Right cardiac atrium (tissue), 5 donors: ENCODE measurements around the gene TRIM27. TPM values are rescaled to one million over a fixed set of nuclear protein-coding genes. Genes with fewer than 3 reads are reported as not detected.

Experiments used
- ATAC-seq, 2 donors: fragments of 200-7000 bp; cut with Tn5 transposase; one replicate each; pipeline versions ENCODE4 v1.8.0 to v1.9.1; 2020; ENCODE audit warnings: moderate library complexity in 2 of 2, mild to moderate bottlenecking in 1 of 2
- DNase-seq, 3 donors: peaks; one replicate each; pipeline ENCODE4 v3.0.0-alpha.2; 2020
- H3K27ac ChIP-seq: one replicate; pipeline ENCODE4 v1.5.1; 2013; ENCODE audit warnings: mild to moderate bottlenecking, low read length, control low read depth, moderate library complexity
- H3K27me3 ChIP-seq: one replicate; pipeline ENCODE4 v1.6.1; 2013; ENCODE audit not compliant: control insufficient read depth, insufficient read depth
- H3K4me1 ChIP-seq: one replicate; pipeline ENCODE4 v1.6.1; 2013; ENCODE audit warnings: low read length; ENCODE audit not compliant: control insufficient read depth, insufficient read depth
- H3K4me3 ChIP-seq: one replicate; pipeline ENCODE4 v1.5.1; 2013; ENCODE audit warnings: low read length, control low read depth
- H3K9me3 ChIP-seq: one replicate; pipeline ENCODE4 v1.6.1; 2013; ENCODE audit warnings: low read length; ENCODE audit not compliant: control insufficient read depth
- WGBS: extraction: QIAGEN DNeasy Blood & Tissue Kit; methylation state at CpG from one replicate; pipeline ENCODE4 v1.1.7; 2013; 5-methylcytosine and 5-hydroxymethylcytosine counted together
- intact Hi-C, 4 donors: fragments of 100-400 bp; cut with DNase I; formaldehyde crosslinking; loops; one replicate each; pipeline versions ENCODE4 v1.11.0 to v1.14.0; 2022 to 2023
- polyA plus RNA-seq: library from polyadenylated mRNA; stranded (reverse); fragments of 200-250 nt; gene quantifications from one replicate; pipeline ENCODE4 v1.2.3, GENCODE V29; 2013
- total RNA-seq, 4 donors: library from RNA; stranded (reverse); fragmentation: NEBNext Ultra II Directional; extraction: Animal tissue kit (Norgen Biotek cat#: 25700); gene quantifications; one replicate each; pipeline ENCODE4 v1.2.1, GENCODE V29; 2021
- donor health status: healthy with polysubstance abuse.
- donor health status: DM: no; HTN: yes; CAD: no.
- donor health status: DM: no; HTN: no; CAD: no.
- donor health status: DM: no; HTN: yes; CAD: no; lungs with severe emphysema.
- donor health status: DM: yes; HTN: yes; CAD: no.

Gene TRIM27
- total and polyA plus RNA-seq, 5 donors, result 16.8 to 23.1 (median 21.2) TPM

GRCh38 chr6:28922004-28922820 is 1.6 kb downstream of the TRIM27 start:
- peak overlapping the region; percentile 50 for H3K4me3 ChIP-seq
- DNase-seq (no peak), ATAC-seq (no peak)
- H3K9me3 ChIP-seq, result no peaks in the 10 kb centered on the region
- no peaks in the 10 kb centered on the region for H3K27me3 ChIP-seq
- WGBS, result 45% methylated on average over 10 of the region's 10 CpGs
- intact Hi-C loops, result loop anchor here in 2 of 4 donors (5.0 to 10.0 kb wide), 3 partner anchors 65 to 1447 kb away; partner anchors contain the start of gene ZNF184 (in 1 of the 2)
- H3K4me1 ChIP-seq, result peaks cover 2% of the 10 kb centered on the region
- peak overlapping the region; percentile 93 for H3K27ac ChIP-seq

GRCh38 chr6:28920281-28920680 is 3.5 kb downstream of the TRIM27 start:
- no peak overlapping the region for H3K27ac ChIP-seq
- no peaks in the 10 kb centered on the region for H3K27me3 ChIP-seq
- DNase-seq (no peak), ATAC-seq (no peak)
- peaks cover 2% of the 10 kb centered on the region for H3K4me1 ChIP-seq
- 100% methylated on average over 1 of the region's 1 CpG for WGBS
- intact Hi-C loops, result loop anchor here in 2 of 4 donors (5.0 to 10.0 kb wide), 3 partner anchors 67 to 1445 kb away; partner anchors contain the start of gene ZNF184 (in 1 of the 2)
- H3K9me3 ChIP-seq, result no peaks in the 10 kb centered on the region
- no peak overlapping the region for H3K4me3 ChIP-seq

GRCh38 chr6:28914941-28915340 is 8.8 kb downstream of the TRIM27 start:
- H3K27ac ChIP-seq, result no peak overlapping the region
- H3K9me3 ChIP-seq, result no peaks in the 10 kb centered on the region
- H3K4me1 ChIP-seq, result no peaks in the 10 kb centered on the region
- H3K4me3 ChIP-seq, result no peak overlapping the region
- DNase-seq (no peak), ATAC-seq (no peak)
- intact Hi-C loops, result no loop called here
- no peaks in the 10 kb centered on the region for H3K27me3 ChIP-seq
- WGBS, result 85% methylated on average over 2 of the region's 2 CpGs

GRCh38 chr6:28910901-28911690 is 12.7 kb downstream of the TRIM27 start:
- intact Hi-C loops, result no loop called here
- Histone ChIP-seq H3K4me1 (no peaks in the 10 kb centered on the region), H3K27me3 (no peaks in the 10 kb centered on the region), H3K4me3 (no peak overlapping the region), H3K9me3 (no peaks in the 10 kb centered on the region), H3K27ac (no peak overlapping the region)
- DNase-seq, result no peak
- ATAC-seq, result no peak
- 70% methylated on average over 3 of the region's 3 CpGs for WGBS

- no peak overlapping the region for H3K27ac ChIP-seq
- no peaks in the 10 kb centered on the region for H3K4me1 ChIP-seq
- no peak for DNase-seq
- 77% methylated on average over 3 of the region's 3 CpGs for WGBS
- intact Hi-C loops, result no loop called here
- no peak for ATAC-seq
- H3K27me3 ChIP-seq, result no peaks in the 10 kb centered on the region
- no peak overlapping the region for H3K4me3 ChIP-seq
- H3K9me3 ChIP-seq, result no peaks in the 10 kb centered on the region
Observed at GRCh38 chr6:28907394-28907793, 16.4 kb downstream of the TRIM27 start.

GRCh38 chr6:28906669-28907068 is 17.1 kb downstream of the TRIM27 start:
- H3K27me3 ChIP-seq, result no peaks in the 10 kb centered on the region
- intact Hi-C loops, result no loop called here
- no peak overlapping the region for H3K27ac ChIP-seq
- ATAC-seq (peak in 1 of 2 donors; percentile 28), DNase-seq (no peak)
- no peaks in the 10 kb centered on the region for H3K4me1 ChIP-seq
- no peaks in the 10 kb centered on the region for H3K9me3 ChIP-seq
- 89% methylated on average over 4 of the region's 4 CpGs for WGBS
- no peak overlapping the region for H3K4me3 ChIP-seq

- Histone ChIP-seq H3K9me3 (no peaks in the 10 kb centered on the region), H3K4me3 (no peak overlapping the region), H3K27ac (no peak overlapping the region), H3K4me1 (no peaks in the 10 kb centered on the region), H3K27me3 (no peaks in the 10 kb centered on the region)
- ATAC-seq, result no peak
- 95% methylated on average over 5 of the region's 5 CpGs for WGBS
- intact Hi-C loops, result no loop called here
- DNase-seq, result no peak
Observed at GRCh38 chr6:28903686-28904085, 20.1 kb downstream of the TRIM27 start.

GRCh38 chr6:28901831-28902230 is 22.0 kb downstream of the TRIM27 start:
- intact Hi-C loops, result no loop called here
- Histone ChIP-seq H3K4me3 (no peak overlapping the region), H3K27ac (no peak overlapping the region), H3K9me3 (no peaks in the 10 kb centered on the region), H3K27me3 (no peaks in the 10 kb centered on the region), H3K4me1 (no peaks in the 10 kb centered on the region)
- DNase-seq (no peak), ATAC-seq (no peak)

GRCh38 chr6:28900577-28901256 is 23.1 kb downstream of the TRIM27 start:
- intact Hi-C loops, result no loop called here
- WGBS, result 73% methylated on average over 5 of the region's 5 CpGs
- no peak overlapping the region for H3K27ac ChIP-seq
- no peak overlapping the region for H3K4me3 ChIP-seq
- DNase-seq, result no peak
- ATAC-seq, result no peak
- no peaks in the 10 kb centered on the region for H3K27me3 ChIP-seq
- H3K9me3 ChIP-seq, result no peaks in the 10 kb centered on the region
- no peaks in the 10 kb centered on the region for H3K4me1 ChIP-seq

- ATAC-seq, result no peak
- Histone ChIP-seq H3K4me3 (no peak overlapping the region), H3K27ac (no peak overlapping the region), H3K27me3 (no peaks in the 10 kb centered on the region), H3K4me1 (no peaks in the 10 kb centered on the region), H3K9me3 (no peaks in the 10 kb centered on the region)
- intact Hi-C loops, result no loop called here
- DNase-seq, result no peak
- 67% methylated on average over 2 of the region's 2 CpGs for WGBS
Observed at GRCh38 chr6:28898710-28898965, 25.1 kb downstream of the TRIM27 start.

- ATAC-seq (no peak), DNase-seq (no peak)
- intact Hi-C loops, result no loop called here
Observed at GRCh38 chr6:28897369-28897745, 26.4 kb downstream of the TRIM27 start.

More at GRCh38 chr6:28897369-28897745, 26.4 kb downstream of the TRIM27 start:
- no peaks in the 10 kb centered on the region for H3K9me3 ChIP-seq
- H3K4me1 ChIP-seq, result no peaks in the 10 kb centered on the region
- H3K27ac ChIP-seq, result no peak overlapping the region
- WGBS, result 7% methylated on average over 1 of the region's 1 CpG
- no peaks in the 10 kb centered on the region for H3K27me3 ChIP-seq
- H3K4me3 ChIP-seq, result peak overlapping the region; percentile 74
